DOHH2 (cell line): ENCODE measurements around the gene MACROH2A2.

ENCODE experiments used
- H3F3A ChIP-seq: fragments of 200-600 bp; sonication (generic), shearing (Covaris generic); 2 replicates; pipeline ENCODE4 v1.6.0; 2016; ENCODE audit warnings: antibody characterized with exemption, mild to moderate bottlenecking; ENCODE audit not compliant: control insufficient read depth, insufficient read depth
- H3K27ac ChIP-seq: fragments of 200-600 bp; sonication (generic); 2 replicates; pipeline ENCODE4 v1.5.1; 2014; ENCODE audit warnings: low read depth, mild to moderate bottlenecking, low read length, moderate library complexity
- H3K27me3 ChIP-seq: fragments of 200-600 bp; sonication (generic); 2 replicates; pipeline ENCODE4 v1.6.1; 2014; ENCODE audit warnings: mild to moderate bottlenecking, low read length, mixed read lengths; ENCODE audit not compliant: control insufficient read depth
- H3K36me3 ChIP-seq: fragments of 200-600 bp; sonication (generic); 2 replicates; pipeline ENCODE4 v1.6.1; 2014; ENCODE audit warnings: mild to moderate bottlenecking, low read length, moderate library complexity, mixed read lengths; ENCODE audit not compliant: control insufficient read depth
- H3K4me1 ChIP-seq: fragments of 200-600 bp; sonication (generic); 2 replicates; pipeline ENCODE4 v1.6.1; 2014; ENCODE audit warnings: mild to moderate bottlenecking, low read length, mixed read lengths; ENCODE audit not compliant: control insufficient read depth
- H3K4me2 ChIP-seq: fragments of 200-600 bp; sonication (generic); 2 replicates; pipeline ENCODE4 v1.6.0; 2014; ENCODE audit warnings: mild to moderate bottlenecking, low read length, moderate library complexity
- H3K4me3 ChIP-seq: fragments of 200-600 bp; sonication (generic); 2 replicates; pipeline ENCODE4 v1.5.1; 2014; ENCODE audit warnings: mild to moderate bottlenecking, low read length, mixed read lengths
- H3K79me2 ChIP-seq: fragments of 200-600 bp; sonication (generic); 2 replicates; pipeline ENCODE4 v1.6.1; 2014; ENCODE audit warnings: mild to moderate bottlenecking, low read length, mixed read lengths; ENCODE audit not compliant: control insufficient read depth
- H3K9me2 ChIP-seq: fragments of 200-600 bp; sonication (generic); replicated peaks from 2 replicates; pipeline ENCODE4 v1.6.1; 2014; ENCODE audit warnings: mild to moderate bottlenecking, low read length, mixed read lengths; ENCODE audit not compliant: control insufficient read depth
- H3K9me3 ChIP-seq: fragments of 200-600 bp; sonication (generic); 2 replicates; pipeline ENCODE4 v1.6.1; 2014; ENCODE audit warnings: antibody characterized with exemption, low read length, mixed read lengths; ENCODE audit not compliant: control insufficient read depth, insufficient read depth
- H4K20me1 ChIP-seq: fragments of 200-600 bp; sonication (generic); 2 replicates; pipeline ENCODE4 v1.6.0; 2014; ENCODE audit warnings: low read depth, mild to moderate bottlenecking, antibody characterized with exemption, low read length, moderate library complexity; ENCODE audit not compliant: control insufficient read depth, insufficient read depth
- EZH2phosphoT487 ChIP-seq: fragments of 200-600 bp; sonication (generic); IDR thresholded peaks from 2 replicates; pipeline ENCODE4 v1.6.1; 2017; ENCODE audit warnings: borderline replicate concordance, mild to moderate bottlenecking, antibody characterized with exemption, low read length, moderate library complexity, mixed read lengths
- TF ChIP-seq, protein P1 (sequence below): fragments of 200-600 bp; sonication (generic); IDR thresholded peaks from one replicate; pipeline ENCODE4 v1.5.1; 2014; ENCODE audit warnings: antibody characterized with exemption, mild to moderate bottlenecking, low read depth, low read length; ENCODE audit not compliant: poor library complexity, severe bottlenecking

The MACROH2A2 gene

DNA sequence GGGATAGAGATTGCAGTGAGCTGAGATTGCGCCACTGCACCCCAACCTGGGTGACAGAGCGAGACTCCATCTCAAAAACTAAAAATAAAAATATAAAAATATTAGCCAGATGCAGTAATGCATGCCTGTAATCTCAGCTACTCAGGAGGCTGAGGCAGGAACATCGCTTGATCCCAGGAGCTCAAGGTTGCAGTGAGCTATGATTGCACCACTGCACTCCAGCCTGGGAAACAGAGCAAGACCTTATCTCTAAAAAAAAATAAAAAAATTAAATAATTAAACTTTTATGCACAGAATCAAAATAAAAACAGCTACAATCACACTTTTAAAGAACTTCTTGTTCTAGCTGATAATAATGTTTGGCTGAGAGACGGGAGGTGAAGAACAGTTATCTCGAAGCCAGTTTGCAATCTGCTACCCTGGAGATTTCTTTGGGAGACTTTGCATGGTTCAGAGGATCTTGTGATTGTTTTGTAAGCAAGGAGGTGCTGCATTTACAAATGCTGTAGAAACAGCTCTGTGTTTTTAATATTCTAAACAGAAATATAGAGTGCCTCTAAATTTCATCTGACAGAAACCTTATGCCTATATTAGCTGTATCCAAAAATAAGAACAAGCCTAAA, 19.9 kb upstream of the MACROH2A2 start:
- Histone ChIP-seq H3K36me3 (no peaks in the 10 kb centered on the region), H3K9me2 (no peaks in the 10 kb centered on the region), H3K79me2 (no peaks in the 10 kb centered on the region), H3K4me1 (no peaks in the 10 kb centered on the region), H4K20me1 (no peaks in the 10 kb centered on the region), H3K4me3 (no peak overlapping the region), H3K27ac (no peak overlapping the region), H3K9me3 (peaks cover 13% of the 10 kb centered on the region; the same call in 1 of the 2 replicates), H3K4me2 (no peak overlapping the region), H3F3A (no peaks in the 10 kb centered on the region), H3K27me3 (peaks cover 5% of the 10 kb centered on the region; the same call in 1 of the 2 replicates)
- TF ChIP-seq, protein P1, sequence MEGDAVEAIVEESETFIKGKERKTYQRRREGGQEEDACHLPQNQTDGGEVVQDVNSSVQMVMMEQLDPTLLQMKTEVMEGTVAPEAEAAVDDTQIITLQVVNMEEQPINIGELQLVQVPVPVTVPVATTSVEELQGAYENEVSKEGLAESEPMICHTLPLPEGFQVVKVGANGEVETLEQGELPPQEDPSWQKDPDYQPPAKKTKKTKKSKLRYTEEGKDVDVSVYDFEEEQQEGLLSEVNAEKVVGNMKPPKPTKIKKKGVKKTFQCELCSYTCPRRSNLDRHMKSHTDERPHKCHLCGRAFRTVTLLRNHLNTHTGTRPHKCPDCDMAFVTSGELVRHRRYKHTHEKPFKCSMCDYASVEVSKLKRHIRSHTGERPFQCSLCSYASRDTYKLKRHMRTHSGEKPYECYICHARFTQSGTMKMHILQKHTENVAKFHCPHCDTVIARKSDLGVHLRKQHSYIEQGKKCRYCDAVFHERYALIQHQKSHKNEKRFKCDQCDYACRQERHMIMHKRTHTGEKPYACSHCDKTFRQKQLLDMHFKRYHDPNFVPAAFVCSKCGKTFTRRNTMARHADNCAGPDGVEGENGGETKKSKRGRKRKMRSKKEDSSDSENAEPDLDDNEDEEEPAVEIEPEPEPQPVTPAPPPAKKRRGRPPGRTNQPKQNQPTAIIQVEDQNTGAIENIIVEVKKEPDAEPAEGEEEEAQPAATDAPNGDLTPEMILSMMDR = no peak
- no peak for TF ChIP-seq EZH2phosphoT487

DNA sequence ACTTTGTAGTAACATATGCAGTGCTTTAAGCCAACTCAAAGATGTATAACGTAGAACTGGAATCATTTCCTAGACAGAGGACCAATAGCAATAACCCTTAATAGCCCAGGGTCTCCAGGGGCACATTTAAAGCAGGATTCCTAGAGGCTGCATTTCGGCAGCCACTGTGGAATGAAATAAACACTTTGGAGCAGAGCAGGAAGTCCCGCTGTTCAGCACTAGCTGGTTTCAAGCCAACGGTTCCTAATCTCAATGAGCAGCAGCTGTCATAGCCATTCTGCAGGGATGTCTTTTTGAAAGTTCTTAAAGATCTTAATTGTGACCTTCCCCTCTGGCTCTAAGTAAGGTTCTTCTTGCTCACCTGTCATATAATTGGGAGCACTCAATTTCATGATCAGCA, 18.4 kb upstream of the MACROH2A2 start:
- H3K36me3 ChIP-seq = no peaks in the 10 kb centered on the region
- peaks cover 13% of the 10 kb centered on the region; the same call in 1 of the 2 replicates for H3K9me3 ChIP-seq
- peaks cover 5% of the 10 kb centered on the region; the same call in 1 of the 2 replicates for H3K27me3 ChIP-seq
- H4K20me1 ChIP-seq = no peaks in the 10 kb centered on the region
- no peak overlapping the region for H3K4me3 ChIP-seq
- H3K4me1 ChIP-seq = no peaks in the 10 kb centered on the region
- H3K9me2 ChIP-seq = no peaks in the 10 kb centered on the region
- TF ChIP-seq EZH2phosphoT487 = no peak
- TF ChIP-seq, protein P1 = no peak
- no peaks in the 10 kb centered on the region for H3F3A ChIP-seq
- H3K27ac ChIP-seq = no peak overlapping the region
- H3K79me2 ChIP-seq = no peaks in the 10 kb centered on the region
- H3K4me2 ChIP-seq = no peak overlapping the region

DNA sequence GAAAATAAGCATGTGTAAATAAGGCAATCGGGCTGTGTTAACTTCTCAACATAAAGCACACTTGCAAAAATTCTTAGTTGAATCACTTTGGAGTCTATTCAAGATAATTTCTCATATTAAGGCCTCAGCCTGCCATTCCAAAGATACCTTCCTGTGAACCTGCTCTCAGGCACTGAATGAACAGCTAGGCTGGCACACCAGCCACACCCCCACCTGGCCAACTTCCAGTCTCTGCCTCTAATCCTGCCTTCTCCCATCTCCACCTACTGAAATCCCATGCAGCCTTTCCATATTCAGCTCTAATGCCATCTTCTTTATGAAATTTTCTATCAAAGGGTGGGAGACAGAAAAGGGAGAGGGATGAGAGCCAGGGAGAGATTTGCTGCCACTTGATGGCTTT, 17.1 kb upstream of the MACROH2A2 start:
- Histone ChIP-seq H3K36me3 (no peaks in the 10 kb centered on the region), H4K20me1 (no peaks in the 10 kb centered on the region), H3K4me1 (no peaks in the 10 kb centered on the region), H3K9me2 (no peaks in the 10 kb centered on the region), H3F3A (no peaks in the 10 kb centered on the region), H3K79me2 (no peaks in the 10 kb centered on the region), H3K27ac (no peak overlapping the region), H3K9me3 (peaks cover 7% of the 10 kb centered on the region; the same call in 1 of the 2 replicates), H3K4me3 (no peak overlapping the region), H3K4me2 (no peak overlapping the region), H3K27me3 (peaks cover 5% of the 10 kb centered on the region; the same call in 1 of the 2 replicates)
- TF ChIP-seq, protein P1 = no peak
- TF ChIP-seq EZH2phosphoT487 = no peak

DNA sequence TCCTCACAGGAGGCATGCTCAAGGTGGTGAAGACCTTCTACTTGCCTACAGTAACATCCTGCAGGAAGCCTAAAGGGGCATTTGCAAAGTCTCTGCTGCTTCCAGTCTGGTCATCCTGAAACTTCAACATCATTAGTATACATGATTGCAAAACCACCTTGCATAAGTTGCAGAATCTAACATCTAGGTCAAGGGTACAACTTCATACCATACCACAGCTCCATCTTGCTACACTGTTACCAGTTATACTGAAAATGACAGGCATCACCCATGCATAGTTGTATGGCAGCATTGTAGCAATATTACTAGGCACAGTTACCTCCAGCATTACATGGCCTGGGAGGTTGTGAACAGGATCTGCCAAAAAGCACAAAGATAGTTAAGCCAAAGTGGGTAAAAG, 13.7 kb upstream of the MACROH2A2 start:
- no peak for TF ChIP-seq EZH2phosphoT487
- TF ChIP-seq, protein P1 = no peak
- Histone ChIP-seq H3F3A (no peaks in the 10 kb centered on the region), H3K36me3 (no peaks in the 10 kb centered on the region), H3K4me3 (no peak overlapping the region), H4K20me1 (no peaks in the 10 kb centered on the region), H3K27ac (no peak overlapping the region), H3K4me1 (no peaks in the 10 kb centered on the region), H3K4me2 (no peak overlapping the region), H3K79me2 (no peaks in the 10 kb centered on the region), H3K9me3 (no peaks in the 10 kb centered on the region), H3K9me2 (no peaks in the 10 kb centered on the region), H3K27me3 (peaks cover 3% of the 10 kb centered on the region; the same call in 1 of the 2 replicates)
